Activated CD4-positive, alpha-beta T cell treated with anti-CD3 and anti-CD28 coated beads, Interleukin-10, Interleukin-2, amounts not matched to agents 100 ng/mL and 50 ng/mL, durations not matched to agents 16 hours and 8 hours (primary cell): ENCODE data around the gene ZNF407.

ENCODE experiments used
- DNase-seq: peaks from one replicate; pipeline ENCODE4 v3.0.0-alpha.2; 2020

The ZNF407 gene

GRCh38 chr18:74631623-74632350 is 34.1 kb downstream of the ZNF407 start:
- peak; percentile 57 for DNase-seq

- DNase-seq = no peak
These were observed 34.6 kb downstream of the ZNF407 start for GRCh38 chr18:74632351-74632679.

GRCh38 chr18:74632856-74633255 is 35.2 kb downstream of the ZNF407 start:
- peak; percentile 15 for DNase-seq

GRCh38 chr18:74633652-74634352 is 36.1 kb downstream of the ZNF407 start:
- peak; percentile 44 for DNase-seq

- no peak for DNase-seq
These were observed 37.7 kb downstream of the ZNF407 start for GRCh38 chr18:74635224-74635975.

- DNase-seq = no peak
These were observed 39.4 kb downstream of the ZNF407 start for GRCh38 chr18:74637070-74637469.

- DNase-seq = no peak
These were observed 40.5 kb downstream of the ZNF407 start for GRCh38 chr18:74638210-74638609.

- DNase-seq = no peak
These were observed 47.0 kb downstream of the ZNF407 start for GRCh38 chr18:74644713-74645112.

- no peak for DNase-seq
These were observed 48.0 kb downstream of the ZNF407 start for GRCh38 chr18:74645679-74646078.

- DNase-seq = no peak
These were observed 53.9 kb downstream of the ZNF407 start for GRCh38 chr18:74651327-74652128.

- DNase-seq = peak; percentile 44
These were observed 54.8 kb downstream of the ZNF407 start for GRCh38 chr18:74652392-74652988.

- DNase-seq = no peak
These were observed 57.0 kb downstream of the ZNF407 start for GRCh38 chr18:74654638-74655037.

- no peak for DNase-seq
These were observed 63.3 kb downstream of the ZNF407 start for GRCh38 chr18:74661008-74661407.

- DNase-seq = no peak
These were observed 64.0 kb downstream of the ZNF407 start for GRCh38 chr18:74661691-74662090.

- no peak for DNase-seq
These were observed 65.0 kb downstream of the ZNF407 start for GRCh38 chr18:74662622-74663021.

- DNase-seq = no peak
These were observed 67.7 kb downstream of the ZNF407 start for GRCh38 chr18:74665346-74665745.

GRCh38 chr18:74665905-74666304 is 68.2 kb downstream of the ZNF407 start:
- DNase-seq = no peak

- DNase-seq = no peak
These were observed 71.6 kb downstream of the ZNF407 start for GRCh38 chr18:74669136-74669798.

GRCh38 chr18:74672371-74672770 is 74.7 kb downstream of the ZNF407 start:
- DNase-seq = no peak

- DNase-seq = no peak
These were observed 76.8 kb downstream of the ZNF407 start for GRCh38 chr18:74674487-74674886.

- peak; percentile 63 for DNase-seq
These were observed 81.5 kb downstream of the ZNF407 start for GRCh38 chr18:74679006-74679678.
